ENCODE data around the gene GTPBP8. TPM values are rescaled to one million over a fixed set of nuclear protein-coding genes. Genes with fewer than 3 reads are reported as not detected.

Gene GTPBP8
- total RNA-seq, 2 donors from 2014 or later: 41.5 to 43.2 TPM

GRCh38 chr3:112976001-112976400 is 14.8 kb upstream of the GTPBP8 start:
- peak overlapping the region; percentile 54 for H3K4me3 Mint-ChIP-seq
- H3K27me3 Mint-ChIP-seq: peaks cover 3 to 7% of the 10 kb centered on the region in 2 donors
- H3K27ac Mint-ChIP-seq: peak overlapping the region; percentile 62 to 67
- H3K36me3 Mint-ChIP-seq: no peaks in the 10 kb centered on the region
- H3K4me1 Mint-ChIP-seq (ENCODE audit: low read depth in 2 of 2): peaks cover 19 to 48% of the 10 kb centered on the region in 2 donors
- ATAC-seq (no peak), DNase-seq (ENCODE audit: low spot score) (no peak)
- no peaks in the 10 kb centered on the region for H3K9me3 Mint-ChIP-seq

GRCh38 chr3:112976953-112977352 is 13.8 kb upstream of the GTPBP8 start:
- DNase-seq (ENCODE audit: low spot score) (no peak), ATAC-seq (no peak)
- Mint-ChIP-seq H3K9me3 (no peaks in the 10 kb centered on the region), H3K4me3 (no peak overlapping the region), H3K27ac (no peak overlapping the region), H3K36me3 (no peaks in the 10 kb centered on the region), H3K27me3 (peaks cover 0 to 1% of the 10 kb centered on the region in 2 donors), H3K4me1 (ENCODE audit: low read depth in 2 of 2) (peaks cover 19 to 42% of the 10 kb centered on the region in 2 donors)

- Mint-ChIP-seq H3K36me3 (no peaks in the 10 kb centered on the region), H3K4me1 (ENCODE audit: low read depth in 2 of 2) (peaks cover 12 to 39% of the 10 kb centered on the region in 2 donors), H3K4me3 (peak overlapping the region; percentile 0), H3K27ac (no peak overlapping the region), H3K27me3 (no peaks in the 10 kb centered on the region), H3K9me3 (no peaks in the 10 kb centered on the region)
- no peak for ATAC-seq
- no peak for DNase-seq (ENCODE audit: low spot score)
These were observed 11.4 kb upstream of the GTPBP8 start for GRCh38 chr3:112979244-112979832.

- DNase-seq (ENCODE audit: low spot score): no peak
- no peaks in the 10 kb centered on the region for H3K36me3 Mint-ChIP-seq
- H3K9me3 Mint-ChIP-seq: no peaks in the 10 kb centered on the region
- peaks cover 15 to 42% of the 10 kb centered on the region in 2 donors for H3K4me1 Mint-ChIP-seq (ENCODE audit: low read depth in 2 of 2)
- H3K27ac Mint-ChIP-seq: peak overlapping the region in 1 of 2 donors; percentile 38
- ATAC-seq: no peak
- no peaks in the 10 kb centered on the region for H3K27me3 Mint-ChIP-seq
- no peak overlapping the region for H3K4me3 Mint-ChIP-seq
These were observed 10.7 kb upstream of the GTPBP8 start for GRCh38 chr3:112980080-112980479.

GRCh38 chr3:112982710-112983109 is 8.1 kb upstream of the GTPBP8 start:
- Mint-ChIP-seq H3K9me3 (no peaks in the 10 kb centered on the region), H3K36me3 (no peaks in the 10 kb centered on the region), H3K27me3 (no peaks in the 10 kb centered on the region), H3K4me1 (ENCODE audit: low read depth in 2 of 2) (peaks cover 29 to 47% of the 10 kb centered on the region in 2 donors), H3K4me3 (no peak overlapping the region), H3K27ac (no peak overlapping the region)
- ATAC-seq: no peak
- DNase-seq (ENCODE audit: low spot score): no peak

- DNase-seq (ENCODE audit: low spot score): no peak
- no peak overlapping the region for H3K27ac Mint-ChIP-seq
These were observed 6.3 kb upstream of the GTPBP8 start for GRCh38 chr3:112984485-112984884.

GRCh38 chr3:112987710-112988334 is 3.0 kb upstream of the GTPBP8 start:
- ATAC-seq (no peak), DNase-seq (ENCODE audit: low spot score) (no peak)
- no peaks in the 10 kb centered on the region for H3K9me3 Mint-ChIP-seq
- peak overlapping the region; percentile 92 to 94 for H3K27ac Mint-ChIP-seq
- H3K27me3 Mint-ChIP-seq: no peaks in the 10 kb centered on the region
- no peaks in the 10 kb centered on the region for H3K36me3 Mint-ChIP-seq
- peak overlapping the region; percentile 38 for H3K4me3 Mint-ChIP-seq
- peaks cover 54 to 70% of the 10 kb centered on the region in 2 donors for H3K4me1 Mint-ChIP-seq (ENCODE audit: low read depth in 2 of 2)

More at GRCh38 chr3:112984485-112984884, 6.3 kb upstream of the GTPBP8 start:
- Mint-ChIP-seq H3K4me3 (no peak overlapping the region), H3K4me1 (ENCODE audit: low read depth in 2 of 2) (peaks cover 37 to 45% of the 10 kb centered on the region in 2 donors), H3K9me3 (no peaks in the 10 kb centered on the region), H3K27me3 (no peaks in the 10 kb centered on the region), H3K36me3 (no peaks in the 10 kb centered on the region)
- no peak for ATAC-seq

- Mint-ChIP-seq H3K36me3 (peaks cover 14% of the 10 kb centered on the region), H3K4me1 (ENCODE audit: low read depth in 2 of 2) (peaks cover 21 to 39% of the 10 kb centered on the region in 2 donors), H3K27ac (peak overlapping the region in 1 of 2 donors; percentile 18), H3K4me3 (no peak overlapping the region), H3K9me3 (no peaks in the 10 kb centered on the region), H3K27me3 (no peaks in the 10 kb centered on the region)
- ATAC-seq (no peak), DNase-seq (ENCODE audit: low spot score) (no peak)
These were observed 5.0 kb downstream of the GTPBP8 start for GRCh38 chr3:112995800-112996199.

- no peaks in the 10 kb centered on the region for H3K9me3 Mint-ChIP-seq
- no peaks in the 10 kb centered on the region for H3K27me3 Mint-ChIP-seq
- no peak for ATAC-seq
- peak overlapping the region; percentile 84 to 86 for H3K27ac Mint-ChIP-seq
- peak overlapping the region; percentile 55 for H3K4me3 Mint-ChIP-seq
- DNase-seq (ENCODE audit: low spot score): no peak
- peaks cover 23 to 35% of the 10 kb centered on the region in 2 donors for H3K4me1 Mint-ChIP-seq (ENCODE audit: low read depth in 2 of 2)
- peaks cover 23% of the 10 kb centered on the region for H3K36me3 Mint-ChIP-seq
These were observed 9.9 kb downstream of the GTPBP8 start for GRCh38 chr3:113000691-113001090.

GRCh38 chr3:113002037-113002436 is 11.3 kb downstream of the GTPBP8 start:
- Mint-ChIP-seq H3K4me3 (peak overlapping the region; percentile 17), H3K27me3 (no peaks in the 10 kb centered on the region), H3K4me1 (ENCODE audit: low read depth in 2 of 2) (peaks cover 30 to 42% of the 10 kb centered on the region in 2 donors), H3K27ac (peak overlapping the region; percentile 84 to 86), H3K9me3 (no peaks in the 10 kb centered on the region), H3K36me3 (peaks cover 29% of the 10 kb centered on the region)
- no peak for DNase-seq (ENCODE audit: low spot score)
- ATAC-seq: no peak

GRCh38 chr3:113002679-113003078 is 11.9 kb downstream of the GTPBP8 start:
- peak overlapping the region; percentile 17 for H3K4me3 Mint-ChIP-seq
- H3K9me3 Mint-ChIP-seq: no peaks in the 10 kb centered on the region
- peak overlapping the region; percentile 84 to 86 for H3K27ac Mint-ChIP-seq
- H3K4me1 Mint-ChIP-seq (ENCODE audit: low read depth in 2 of 2): peaks cover 34 to 42% of the 10 kb centered on the region in 2 donors
- peak; percentile 72 for DNase-seq (ENCODE audit: low spot score)
- H3K36me3 Mint-ChIP-seq: peaks cover 32% of the 10 kb centered on the region
- no peaks in the 10 kb centered on the region for H3K27me3 Mint-ChIP-seq
- ATAC-seq: peak; percentile 84 to 93

GRCh38 chr3:113005611-113006010 is 14.8 kb downstream of the GTPBP8 start:
- H3K27ac Mint-ChIP-seq: peak overlapping the region; percentile 78 to 92
- peak overlapping the region; percentile 71 for H3K4me3 Mint-ChIP-seq
- H3K27me3 Mint-ChIP-seq: no peaks in the 10 kb centered on the region
- ATAC-seq (peak in 1 of 2 donors; percentile 79), DNase-seq (ENCODE audit: low spot score) (no peak)
- H3K9me3 Mint-ChIP-seq: no peaks in the 10 kb centered on the region
- peaks cover 40 to 44% of the 10 kb centered on the region in 2 donors for H3K4me1 Mint-ChIP-seq (ENCODE audit: low read depth in 2 of 2)
- peaks cover 47% of the 10 kb centered on the region for H3K36me3 Mint-ChIP-seq

GRCh38 chr3:113006359-113007056 is 15.7 kb downstream of the GTPBP8 start:
- no peak for ATAC-seq
- no peaks in the 10 kb centered on the region for H3K9me3 Mint-ChIP-seq
- H3K27ac Mint-ChIP-seq: peak overlapping the region; percentile 78 to 92
- peak overlapping the region; percentile 71 for H3K4me3 Mint-ChIP-seq
- H3K36me3 Mint-ChIP-seq: peaks cover 45% of the 10 kb centered on the region
- DNase-seq (ENCODE audit: low spot score): no peak
- peaks cover 35 to 37% of the 10 kb centered on the region in 2 donors for H3K4me1 Mint-ChIP-seq (ENCODE audit: low read depth in 2 of 2)
- H3K27me3 Mint-ChIP-seq: no peaks in the 10 kb centered on the region

GRCh38 chr3:113008117-113008516 is 17.3 kb downstream of the GTPBP8 start:
- peaks cover 34 to 35% of the 10 kb centered on the region in 2 donors for H3K4me1 Mint-ChIP-seq (ENCODE audit: low read depth in 2 of 2)
- no peaks in the 10 kb centered on the region for H3K9me3 Mint-ChIP-seq
- H3K27ac Mint-ChIP-seq: peak overlapping the region in 1 of 2 donors; percentile 48
- H3K36me3 Mint-ChIP-seq: peaks cover 51% of the 10 kb centered on the region
- ATAC-seq (no peak), DNase-seq (ENCODE audit: low spot score) (no peak)
- no peak overlapping the region for H3K4me3 Mint-ChIP-seq
- no peaks in the 10 kb centered on the region for H3K27me3 Mint-ChIP-seq

Measured in natural killer cell treated with Interleukin-12 subunit alpha and Interleukin-12 subunit beta and Interleukin-15 and Interleukin-18, amount 100 ng/mL, for 72 hours (primary cell).